ENCODE data around the gene HMGA1. TPM values are rescaled to one million over a fixed set of nuclear protein-coding genes. Genes with fewer than 3 reads are reported as not detected.

Gene HMGA1
- total and polyA plus RNA-seq, 10 of the 15 experiments (the other 5 are each of a cell fraction or from before 2014, with no cell fraction given), result 13.4 to 885 (median 508) TPM

GRCh38 chr6:34267746-34268145, 31.1 kb downstream of the HMGA1 start:
- WGBS (ENCODE audit: insufficient coverage, insufficient replicate concordance, low lambda C conversion rate, missing lambda C conversion rate), result 73% methylated on average over 2 of the region's 2 CpGs
- Histone ChIP-seq H2AFZ (ENCODE audit: control insufficient read depth, low read depth, low read length) (no peak overlapping the region), H3K9ac (ENCODE audit: control insufficient read depth, insufficient read depth, low read length) (no peak overlapping the region), H3K4me1 (ENCODE audit: control insufficient read depth, insufficient read depth, low read length) (peaks cover 6% of the 10 kb centered on the region; the same call in 1 of the 2 replicates), H3K27me3 (replicated peaks in 1 of 2; ENCODE audit: control insufficient read depth in 2 of 2, insufficient read depth in 2 of 2, low read length in 1 of 2) (no peaks in the 10 kb centered on the region), H4K20me1 (ENCODE audit: control insufficient read depth, insufficient read depth) (no peaks in the 10 kb centered on the region), H3K9me3 (replicated peaks; ENCODE audit: control insufficient read depth, insufficient read depth, low read length) (no peaks in the 10 kb centered on the region; the same call in 2 of the 3 replicates), H3K36me3 (ENCODE audit: control insufficient read depth in 2 of 2, insufficient read depth in 2 of 2, low read length in 1 of 2) (no peaks in the 10 kb centered on the region), H3K4me3 (no peak overlapping the region), H3K79me2 (ENCODE audit: control insufficient read depth, insufficient read depth, low read length) (no peaks in the 10 kb centered on the region), H3K4me2 (ENCODE audit: control insufficient read depth, insufficient read depth) (no peak overlapping the region), H3K27ac (ENCODE audit: control insufficient read depth, insufficient read depth) (no peak overlapping the region)
- RAD21 ChIA-PET (ENCODE audit: unreplicated experiment), result no interaction called here
- intact Hi-C loops (cut with micrococcal nuclease; ENCODE audit: unreplicated experiment), result no loop called here
- ATAC-seq (no peak), FAIRE-seq (no peak), DNase-seq (ENCODE audit: low read depth, low spot score) (no peak)
- POLR2A ChIA-PET, result interaction anchor here (0.6 kb wide), 1 partner anchor 120 kb away, joined by 5 read pairs; no protein-coding TSS in a partner anchor
- in situ Hi-C loops (cut with MboI), result no loop called here
- CTCF ChIA-PET, result no interaction called here
- TF ChIP-seq ZNF24 (IDR thresholded peaks at IDR 0.05) (no peak), KAT2A (conservative IDR thresholded peaks at IDR 0.05; ENCODE audit: control insufficient read depth, low read depth, low read length) (no peak), CBX3 (IDR thresholded peaks at IDR 0.05; ENCODE audit: borderline replicate concordance, low read depth) (no peak), ATF2 (IDR thresholded peaks at IDR 0.05; ENCODE audit: low read length) (no peak), ZSCAN29 (IDR thresholded peaks at IDR 0.05) (no peak), ZBTB11 (CRISPR knock-in tag; IDR thresholded peaks at IDR 0.05) (no peak), EED (IDR thresholded peaks at IDR 0.05; ENCODE audit: low read depth) (no peak), TCF3 (IDR thresholded peaks at IDR 0.05; ENCODE audit: borderline replicate concordance, insufficient read depth, low read depth, low read length) (no peak), IRF4 (IDR thresholded peaks at IDR 0.05; ENCODE audit: low read depth, low read length) (no peak), GABPA (IDR thresholded peaks at IDR 0.05; ENCODE audit: low read depth) (no peak), SKIL (IDR thresholded peaks at IDR 0.05; ENCODE audit: low read depth, poor library complexity, severe bottlenecking) (no peak), TCF12 (IDR thresholded peaks at IDR 0.05; ENCODE audit: low read depth, low read length) (no peak), TARDBP (IDR thresholded peaks at IDR 0.05; ENCODE audit: borderline replicate concordance) (no peak), ZBED1 (IDR thresholded peaks at IDR 0.05; ENCODE audit: borderline replicate concordance) (no peak), FOXK2 (IDR thresholded peaks at IDR 0.05) (no peak), ZNF207 (IDR thresholded peaks at IDR 0.05; ENCODE audit: borderline replicate concordance) (no peak), PKNOX1 (IDR thresholded peaks at IDR 0.05) (no peak), SPI1 (IDR thresholded peaks at IDR 0.05; ENCODE audit: borderline replicate concordance, insufficient read depth, low read depth, low read length) (no peak)
- BruUV-seq (replicated peaks), result no TSS peak
- SMC1A ChIA-PET (ENCODE audit: uncharacterized antibody, unreplicated experiment), result no interaction called here

All from GM12878 (cell line).